HEK293 (cell line): ENCODE results near the gene ZSWIM1.

Source experiments
- BCL11A ChIP-seq: fragments of 450-650 bp; formaldehyde crosslinking; IDR thresholded peaks from 2 replicates; pipeline ENCODE4 v1.5.1; 2016; ENCODE audit warnings: low read depth, missing biosample characterization, missing genetic modification characterization
- EGR2 ChIP-seq: fragments of 450-650 bp; formaldehyde crosslinking; IDR thresholded peaks from 2 replicates; pipeline ENCODE4 v1.5.1; 2016; ENCODE audit warnings: low read depth, missing biosample characterization, missing genetic modification characterization
- FEZF1 ChIP-seq: fragments of 450-650 bp; formaldehyde crosslinking; IDR thresholded peaks from 2 replicates; pipeline ENCODE4 v1.5.1; 2016; ENCODE audit warnings: missing biosample characterization, missing genetic modification characterization
- HOXC10 ChIP-seq: sonication (generic); formaldehyde crosslinking; IDR thresholded peaks from 2 replicates; pipeline ENCODE4 v1.8.1; 2023; ENCODE audit warnings: mild to moderate bottlenecking, missing genetic modification reagents
- HOXD13 ChIP-seq: sonication (generic); formaldehyde crosslinking; IDR thresholded peaks from 2 replicates; pipeline ENCODE4 v1.8.0; 2022; ENCODE audit warnings: missing genetic modification reagents, borderline replicate concordance
- KLF7 ChIP-seq: fragments of 450-650 bp; formaldehyde crosslinking; IDR thresholded peaks from 2 replicates; pipeline ENCODE4 v1.5.1; 2016; ENCODE audit warnings: missing biosample characterization, missing genetic modification characterization, borderline replicate concordance
- OSR2 ChIP-seq: fragments of 450-650 bp; formaldehyde crosslinking; IDR thresholded peaks from 2 replicates; pipeline ENCODE4 v1.5.1; 2016; ENCODE audit warnings: missing biosample characterization, missing genetic modification characterization
- SCRT1 ChIP-seq: fragments of 450-650 bp; formaldehyde crosslinking; IDR thresholded peaks from 2 replicates; pipeline ENCODE4 v1.5.1; 2016; ENCODE audit warnings: missing biosample characterization, missing genetic modification characterization, borderline replicate concordance
- SP3 ChIP-seq: fragments of 450-650 bp; formaldehyde crosslinking; IDR thresholded peaks from 2 replicates; pipeline ENCODE4 v1.5.1; 2016; ENCODE audit warnings: missing biosample characterization, missing genetic modification characterization
- YY2 ChIP-seq: fragments of 450-650 bp; formaldehyde crosslinking; IDR thresholded peaks from 2 replicates; pipeline ENCODE4 v1.5.1; 2016; ENCODE audit warnings: missing biosample characterization, missing genetic modification characterization
- ZBTB21 ChIP-seq: fragments of 450-650 bp; formaldehyde crosslinking; IDR thresholded peaks from 2 replicates; pipeline ENCODE4 v1.5.1; 2017; ENCODE audit warnings: missing biosample characterization, missing genetic modification characterization
- ZBTB8A ChIP-seq: fragments of 450-650 bp; formaldehyde crosslinking; IDR thresholded peaks from 2 replicates; pipeline ENCODE4 v1.5.1; 2016; ENCODE audit warnings: missing biosample characterization, missing genetic modification characterization
- ZFP3 ChIP-seq: fragments of 450-650 bp; formaldehyde crosslinking; IDR thresholded peaks from 2 replicates; pipeline ENCODE4 v1.5.1; 2016; ENCODE audit warnings: low read depth, missing biosample characterization, missing genetic modification characterization
- ZFP41 ChIP-seq: fragments of 450-650 bp; formaldehyde crosslinking; IDR thresholded peaks from 2 replicates; pipeline ENCODE4 v1.5.1; 2016; ENCODE audit warnings: missing biosample characterization, missing genetic modification characterization, borderline replicate concordance
- ZNF157 ChIP-seq: fragments of 450-650 bp; formaldehyde crosslinking; IDR thresholded peaks from 2 replicates; pipeline ENCODE4 v1.5.1; 2016; ENCODE audit warnings: missing biosample characterization, missing genetic modification characterization
- ZNF19 ChIP-seq: fragments of 450-650 bp; formaldehyde crosslinking; IDR thresholded peaks from 2 replicates; pipeline ENCODE4; 2016; ENCODE audit warnings: missing biosample characterization, missing genetic modification characterization, low read depth
- ZNF211 ChIP-seq: fragments of 450-650 bp; formaldehyde crosslinking; IDR thresholded peaks from 2 replicates; pipeline ENCODE4 v1.5.1; 2016; ENCODE audit warnings: low read depth, missing biosample characterization, missing genetic modification characterization
- ZNF266 ChIP-seq: fragments of 450-650 bp; formaldehyde crosslinking; IDR thresholded peaks from 2 replicates; pipeline ENCODE4 v1.5.1; 2016; ENCODE audit warnings: missing biosample characterization, missing genetic modification characterization, low read depth
- ZNF391 ChIP-seq: fragments of 450-650 bp; formaldehyde crosslinking; IDR thresholded peaks from 2 replicates; pipeline ENCODE4 v1.5.1; 2016; ENCODE audit warnings: low read depth, missing biosample characterization, missing genetic modification characterization, borderline replicate concordance
- ZNF394 ChIP-seq: fragments of 450-650 bp; formaldehyde crosslinking; IDR thresholded peaks from 2 replicates; pipeline ENCODE4 v1.5.1; 2016; ENCODE audit warnings: missing biosample characterization, missing genetic modification characterization, mild to moderate bottlenecking, moderate library complexity, borderline replicate concordance
- ZNF48 ChIP-seq: fragments of 450-650 bp; formaldehyde crosslinking; IDR thresholded peaks from 2 replicates; pipeline ENCODE4 v1.5.1; 2016; ENCODE audit warnings: missing biosample characterization, missing genetic modification characterization
- ZNF501 ChIP-seq: fragments of 450-650 bp; formaldehyde crosslinking; IDR thresholded peaks from 2 replicates; pipeline ENCODE4 v1.5.1; 2016; ENCODE audit warnings: missing biosample characterization, missing genetic modification characterization
- ZNF510 ChIP-seq: fragments of 450-650 bp; formaldehyde crosslinking; IDR thresholded peaks from 2 replicates; pipeline ENCODE4 v1.5.1; 2018; ENCODE audit warnings: mild to moderate bottlenecking, missing genetic modification characterization, missing biosample characterization; ENCODE audit not compliant: insufficient replicate concordance
- ZNF529 ChIP-seq: fragments of 450-650 bp; formaldehyde crosslinking; IDR thresholded peaks from 2 replicates; pipeline ENCODE4 v1.5.1; 2017; ENCODE audit warnings: missing genetic modification characterization, missing biosample characterization; ENCODE audit not compliant: insufficient replicate concordance
- ZNF549 ChIP-seq: fragments of 450-650 bp; IDR thresholded peaks from 2 replicates; pipeline ENCODE4 v1.5.1; 2018; ENCODE audit warnings: missing biosample characterization, missing genetic modification characterization, mild to moderate bottlenecking, inconsistent platforms, moderate library complexity
- ZNF555 ChIP-seq: fragments of 450-650 bp; formaldehyde crosslinking; conservative IDR thresholded peaks from 2 replicates; pipeline ENCODE4 v1.5.1; 2017; ENCODE audit warnings: missing biosample characterization, mild to moderate bottlenecking, missing genetic modification characterization, inconsistent platforms
- ZNF560 ChIP-seq: fragments of 450-650 bp; formaldehyde crosslinking; IDR thresholded peaks from 2 replicates; pipeline ENCODE4 v1.5.1; 2017; ENCODE audit warnings: missing biosample characterization, missing genetic modification characterization, borderline replicate concordance
- ZNF585B ChIP-seq: fragments of 450-650 bp; formaldehyde crosslinking; IDR thresholded peaks from 2 replicates; pipeline ENCODE4 v1.5.1; 2016; ENCODE audit warnings: missing biosample characterization, missing genetic modification characterization
- ZNF600 ChIP-seq: fragments of 450-650 bp; formaldehyde crosslinking; IDR thresholded peaks from 2 replicates; pipeline ENCODE4 v1.5.1; 2016; ENCODE audit warnings: missing biosample characterization, missing genetic modification characterization
- ZNF677 ChIP-seq: fragments of 450-650 bp; IDR thresholded peaks from 2 replicates; pipeline ENCODE4 v1.5.0; 2018; ENCODE audit warnings: missing biosample characterization, mild to moderate bottlenecking, missing genetic modification characterization, moderate library complexity
- ZNF792 ChIP-seq: fragments of 450-650 bp; formaldehyde crosslinking; IDR thresholded peaks from 2 replicates; pipeline ENCODE4 v1.5.1; 2016; ENCODE audit warnings: missing biosample characterization, missing genetic modification characterization
- ZSCAN23 ChIP-seq: fragments of 450-650 bp; formaldehyde crosslinking; IDR thresholded peaks from 2 replicates; pipeline ENCODE4 v1.5.1; 2016; ENCODE audit warnings: missing biosample characterization, missing genetic modification characterization
- TF ChIP-seq, protein P1 (sequence below): fragments of 450-650 bp; formaldehyde crosslinking; IDR thresholded peaks from 2 replicates; pipeline ENCODE4 v1.5.1; 2016; ENCODE audit warnings: missing biosample characterization, missing genetic modification characterization
- TF ChIP-seq, protein P2 (sequence below): fragments of 450-650 bp; formaldehyde crosslinking; IDR thresholded peaks from 2 replicates; pipeline ENCODE4 v1.5.1; 2016; ENCODE audit warnings: missing biosample characterization, missing genetic modification characterization
- TF ChIP-seq, protein P3 (sequence below): fragments of 450-650 bp; formaldehyde crosslinking; IDR thresholded peaks from 2 replicates; pipeline ENCODE4 v1.5.1; 2016; ENCODE audit warnings: missing biosample characterization, missing genetic modification characterization
- TF ChIP-seq, protein P4 (sequence below): fragments of 450-650 bp; formaldehyde crosslinking; IDR thresholded peaks from 2 replicates; pipeline ENCODE4 v1.5.1; 2016; ENCODE audit warnings: missing biosample characterization, missing genetic modification characterization

Gene ZSWIM1

DNA sequence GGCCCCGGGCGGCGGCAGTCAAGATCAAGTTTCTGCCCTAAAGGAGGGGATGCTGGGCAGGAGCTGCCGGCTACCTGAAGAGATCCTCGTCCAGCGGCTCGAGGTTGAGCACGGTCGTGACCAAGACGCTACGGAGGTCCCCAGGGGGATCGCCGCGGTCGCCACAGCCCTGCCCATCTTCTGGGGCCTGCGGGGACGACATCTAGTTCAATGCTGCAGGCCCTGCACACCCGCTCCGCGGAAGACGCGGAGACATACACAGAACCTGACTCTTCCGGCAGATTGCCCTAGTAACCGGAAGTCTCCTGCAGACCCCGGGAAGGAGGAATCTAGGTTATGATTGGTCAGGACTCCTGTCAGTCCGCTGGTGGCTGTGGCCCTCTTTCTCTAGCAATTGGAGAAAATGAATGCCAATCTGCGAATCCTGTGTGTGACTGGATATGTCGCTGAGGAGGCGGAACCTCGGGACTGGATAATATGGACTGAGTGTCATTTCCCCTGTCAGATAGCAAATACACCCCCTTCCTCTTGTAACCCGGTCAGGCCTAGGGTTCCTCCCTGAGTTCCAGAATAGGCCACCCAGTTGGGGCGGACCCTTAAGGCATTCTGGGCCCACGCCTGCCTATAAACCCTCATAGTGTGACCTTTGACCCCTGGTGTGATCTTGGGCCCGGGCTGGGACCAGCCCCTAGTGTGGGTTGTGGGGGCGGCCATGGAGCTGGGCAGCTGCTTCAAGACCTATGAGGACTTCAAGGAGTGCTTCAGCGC lies 23.7 kb upstream of the ZSWIM1 start, which contains the start of the genes ACOT8 and ZSWIM3 (continued):
- TF ChIP-seq ZNF510 (tag by site-specific recombination), result no peak
- no peak for TF ChIP-seq SCRT1 (tag by site-specific recombination)
- no peak for TF ChIP-seq FEZF1 (tag by site-specific recombination)
- 0 out of 2 replicates have a peak, but pooled peaks have one; percentile 38 for TF ChIP-seq YY2 (tag by site-specific recombination)
- TF ChIP-seq ZFP41 (tag by site-specific recombination), result no peak
- TF ChIP-seq ZFP3, result no peak
- TF ChIP-seq ZNF792, result no peak
- no peak for TF ChIP-seq OSR2 (tag by site-specific recombination)
- TF ChIP-seq, protein P1, sequence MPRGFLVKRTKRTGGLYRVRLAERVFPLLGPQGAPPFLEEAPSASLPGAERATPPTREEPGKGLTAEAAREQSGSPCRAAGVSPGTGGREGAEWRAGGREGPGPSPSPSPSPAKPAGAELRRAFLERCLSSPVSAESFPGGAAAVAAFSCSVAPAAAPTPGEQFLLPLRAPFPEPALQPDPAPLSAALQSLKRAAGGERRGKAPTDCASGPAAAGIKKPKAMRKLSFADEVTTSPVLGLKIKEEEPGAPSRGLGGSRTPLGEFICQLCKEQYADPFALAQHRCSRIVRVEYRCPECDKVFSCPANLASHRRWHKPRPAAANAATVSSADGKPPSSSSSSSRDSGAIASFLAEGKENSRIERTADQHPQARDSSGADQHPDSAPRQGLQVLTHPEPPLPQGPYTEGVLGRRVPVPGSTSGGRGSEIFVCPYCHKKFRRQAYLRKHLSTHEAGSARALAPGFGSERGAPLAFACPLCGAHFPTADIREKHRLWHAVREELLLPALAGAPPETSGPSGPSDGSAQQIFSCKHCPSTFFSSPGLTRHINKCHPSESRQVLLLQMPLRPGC (tag by site-specific recombination), result no peak
- TF ChIP-seq ZNF19, result no peak
- TF ChIP-seq ZNF677 (tag by site-specific recombination), result no peak
- peak; percentile 54 for TF ChIP-seq ZNF600 (tag by site-specific recombination)
- TF ChIP-seq ZNF529, result no peak
- TF ChIP-seq SP3 (tag by site-specific recombination), result peak; percentile 85
- TF ChIP-seq, protein P2, sequence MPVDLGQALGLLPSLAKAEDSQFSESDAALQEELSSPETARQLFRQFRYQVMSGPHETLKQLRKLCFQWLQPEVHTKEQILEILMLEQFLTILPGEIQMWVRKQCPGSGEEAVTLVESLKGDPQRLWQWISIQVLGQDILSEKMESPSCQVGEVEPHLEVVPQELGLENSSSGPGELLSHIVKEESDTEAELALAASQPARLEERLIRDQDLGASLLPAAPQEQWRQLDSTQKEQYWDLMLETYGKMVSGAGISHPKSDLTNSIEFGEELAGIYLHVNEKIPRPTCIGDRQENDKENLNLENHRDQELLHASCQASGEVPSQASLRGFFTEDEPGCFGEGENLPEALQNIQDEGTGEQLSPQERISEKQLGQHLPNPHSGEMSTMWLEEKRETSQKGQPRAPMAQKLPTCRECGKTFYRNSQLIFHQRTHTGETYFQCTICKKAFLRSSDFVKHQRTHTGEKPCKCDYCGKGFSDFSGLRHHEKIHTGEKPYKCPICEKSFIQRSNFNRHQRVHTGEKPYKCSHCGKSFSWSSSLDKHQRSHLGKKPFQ (tag by site-specific recombination), result peak; percentile 89
- TF ChIP-seq EGR2 (tag by site-specific recombination), result peak; percentile 76
- TF ChIP-seq BCL11A (tag by site-specific recombination), result peak; percentile 91
- no peak for TF ChIP-seq ZBTB21 (tag by site-specific recombination)
- 0 out of 2 replicates have a peak, but pooled peaks have one; percentile 40 for TF ChIP-seq ZNF394
- no peak for TF ChIP-seq HOXC10 (CRISPR knock-in tag)
- 0 out of 2 replicates have a peak, but pooled peaks have one; percentile 26 for TF ChIP-seq ZSCAN23
- peak; percentile 47 for TF ChIP-seq ZBTB8A
- TF ChIP-seq ZNF266 (tag by site-specific recombination), result no peak
- TF ChIP-seq ZNF211 (tag by site-specific recombination), result no peak
- no peak for TF ChIP-seq ZNF48 (tag by site-specific recombination)
- TF ChIP-seq ZNF501 (tag by site-specific recombination), result no peak
- TF ChIP-seq KLF7 (tag by site-specific recombination), result peak; percentile 47; the same call in 1 of the 2 replicates
- TF ChIP-seq ZNF549 (tag by site-specific recombination), result no peak
- 0 out of 2 replicates have a peak, but pooled peaks have one; percentile 50 for TF ChIP-seq ZNF391 (tag by site-specific recombination)
- TF ChIP-seq ZNF560 (tag by site-specific recombination), result no peak
- TF ChIP-seq ZNF555 (tag by site-specific recombination), result no peak
- no peak for TF ChIP-seq ZNF157 (tag by site-specific recombination)
- TF ChIP-seq, protein P3, sequence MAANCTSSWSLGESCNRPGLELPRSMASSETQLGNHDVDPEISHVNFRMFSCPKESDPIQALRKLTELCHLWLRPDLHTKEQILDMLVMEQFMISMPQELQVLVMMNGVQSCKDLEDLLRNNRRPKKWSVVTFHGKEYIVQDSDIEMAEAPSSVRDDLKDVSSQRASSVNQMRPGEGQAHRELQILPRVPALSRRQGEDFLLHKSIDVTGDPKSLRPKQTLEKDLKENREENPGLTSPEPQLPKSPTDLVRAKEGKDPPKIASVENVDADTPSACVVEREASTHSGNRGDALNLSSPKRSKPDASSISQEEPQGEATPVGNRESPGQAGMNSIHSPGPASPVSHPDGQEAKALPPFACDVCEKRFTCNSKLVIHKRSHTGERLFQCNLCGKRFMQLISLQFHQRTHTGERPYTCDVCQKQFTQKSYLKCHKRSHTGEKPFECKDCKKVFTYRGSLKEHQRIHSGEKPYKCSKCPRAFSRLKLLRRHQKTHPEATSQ (tag by site-specific recombination), result no peak
- TF ChIP-seq, protein P4, sequence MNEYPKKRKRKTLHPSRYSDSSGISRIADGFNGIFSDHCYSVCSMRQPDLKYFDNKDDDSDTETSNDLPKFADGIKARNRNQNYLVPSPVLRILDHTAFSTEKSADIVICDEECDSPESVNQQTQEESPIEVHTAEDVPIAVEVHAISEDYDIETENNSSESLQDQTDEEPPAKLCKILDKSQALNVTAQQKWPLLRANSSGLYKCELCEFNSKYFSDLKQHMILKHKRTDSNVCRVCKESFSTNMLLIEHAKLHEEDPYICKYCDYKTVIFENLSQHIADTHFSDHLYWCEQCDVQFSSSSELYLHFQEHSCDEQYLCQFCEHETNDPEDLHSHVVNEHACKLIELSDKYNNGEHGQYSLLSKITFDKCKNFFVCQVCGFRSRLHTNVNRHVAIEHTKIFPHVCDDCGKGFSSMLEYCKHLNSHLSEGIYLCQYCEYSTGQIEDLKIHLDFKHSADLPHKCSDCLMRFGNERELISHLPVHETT (tag by site-specific recombination), result no peak; the same call in 1 of the 2 replicates
- TF ChIP-seq HOXD13 (CRISPR knock-in tag), result no peak
- TF ChIP-seq ZNF585B (tag by site-specific recombination), result no peak
